ENCODE data around the gene EXOC6B.

EXOC6B gene

GRCh38 chr2:72828840-72829507, 3.1 kb upstream of the EXOC6B start:
- DNase-seq, result no peak

GRCh38 chr2:72827966-72828646, 2.3 kb upstream of the EXOC6B start:
- no peak for DNase-seq

- DNase-seq, result no peak
Observed at GRCh38 chr2:72827487-72827886, 1.7 kb upstream of the EXOC6B start.

GRCh38 chr2:72826156-72826477, 284 bp upstream of the EXOC6B start:
- no peak for DNase-seq

- DNase-seq, result no peak
Observed at GRCh38 chr2:72824224-72824842, 1.5 kb downstream of the EXOC6B start.

- DNase-seq, result no peak
Observed at GRCh38 chr2:72822794-72823193, 3.0 kb downstream of the EXOC6B start.

- DNase-seq, result no peak
Observed at GRCh38 chr2:72821983-72822382, 3.9 kb downstream of the EXOC6B start.

- DNase-seq, result no peak
Observed at GRCh38 chr2:72821118-72821517, 4.7 kb downstream of the EXOC6B start.

- DNase-seq, result no peak
Observed at GRCh38 chr2:72819501-72819900, 6.3 kb downstream of the EXOC6B start.

- no peak for DNase-seq
Observed at GRCh38 chr2:72815655-72816278, 10.1 kb downstream of the EXOC6B start.

- DNase-seq, result no peak
Observed at GRCh38 chr2:72813841-72814240, 12.0 kb downstream of the EXOC6B start.

GRCh38 chr2:72810165-72810564, 15.7 kb downstream of the EXOC6B start:
- no peak for DNase-seq

- DNase-seq, result no peak
Observed at GRCh38 chr2:72809095-72809494, 16.7 kb downstream of the EXOC6B start.

- no peak for DNase-seq
Observed at GRCh38 chr2:72806280-72806945, 19.4 kb downstream of the EXOC6B start.

GRCh38 chr2:72803626-72804320, 22.1 kb downstream of the EXOC6B start:
- DNase-seq, result no peak

- DNase-seq, result no peak
Observed at GRCh38 chr2:72803151-72803550, 22.7 kb downstream of the EXOC6B start.

- DNase-seq, result no peak
Observed at GRCh38 chr2:72800492-72800891, 25.3 kb downstream of the EXOC6B start.

GRCh38 chr2:72797740-72798139, 28.1 kb downstream of the EXOC6B start:
- no peak for DNase-seq

- no peak for DNase-seq
Observed at GRCh38 chr2:72796766-72797165, 29.1 kb downstream of the EXOC6B start.

- no peak for DNase-seq
Observed at GRCh38 chr2:72794572-72794971, 31.3 kb downstream of the EXOC6B start.

GRCh38 chr2:72793798-72794440, 31.9 kb downstream of the EXOC6B start:
- no peak for DNase-seq

GRCh38 chr2:72789241-72789640, 36.6 kb downstream of the EXOC6B start:
- DNase-seq, result no peak
